HG03342 (cell line): Measurements from ENCODE around the gene CIAO2B.

Experiments
- ATAC-seq: cut with Tn5 transposase; IDR thresholded peaks from one replicate; pipeline ENCODE4 v1.9.1; 2021; ENCODE audit warnings: mild to moderate bottlenecking, moderate library complexity; ENCODE audit not compliant: unreplicated experiment

CIAO2B gene

GRCh38 chr16:66939366-66939765 is 5.2 kb upstream of the CIAO2B start:
- no peak for ATAC-seq

- ATAC-seq, result no peak
Observed at GRCh38 chr16:66937725-66938337, 3.6 kb upstream of the CIAO2B start.

- ATAC-seq, result no peak
Observed at GRCh38 chr16:66936889-66937554, 2.8 kb upstream of the CIAO2B start.

- ATAC-seq, result no peak
Observed at GRCh38 chr16:66936462-66936861, 2.3 kb upstream of the CIAO2B start.

GRCh38 chr16:66935314-66936011 is 1.3 kb upstream of the CIAO2B start, which contains the start of gene CES2:
Gene CES2 (plus strand): TSS chr16:66935516. CDS start chr16:66935636, 120 bp downstream.
- no peak for ATAC-seq

- peak; percentile 12 for ATAC-seq
Observed at GRCh38 chr16:66934839-66935313, 674 bp upstream of the CIAO2B start.

- no peak for ATAC-seq
Observed at GRCh38 chr16:66933776-66934137, 445 bp downstream of the CIAO2B start.

- no peak for ATAC-seq
Observed at GRCh38 chr16:66932076-66932475, 2.1 kb downstream of the CIAO2B start.

- ATAC-seq, result no peak
Observed at GRCh38 chr16:66931665-66932064, 2.5 kb downstream of the CIAO2B start.

GRCh38 chr16:66930189-66930588 is 4.0 kb downstream of the CIAO2B start:
- no peak for ATAC-seq

- no peak for ATAC-seq
Observed at GRCh38 chr16:66928702-66929388, 5.4 kb downstream of the CIAO2B start.

GRCh38 chr16:66927918-66928649 is 6.1 kb downstream of the CIAO2B start:
- ATAC-seq, result no peak

GRCh38 chr16:66926961-66927436 is 7.2 kb downstream of the CIAO2B start:
- ATAC-seq, result no peak

GRCh38 chr16:66926171-66926947 is 7.8 kb downstream of the CIAO2B start:
- no peak for ATAC-seq

GRCh38 chr16:66925322-66925840 is 8.8 kb downstream of the CIAO2B start, which contains the start of gene RRAD:
Gene RRAD (minus strand): TSS chr16:66925535. CDS start chr16:66925179, 356 bp downstream.
- no peak for ATAC-seq

GRCh38 chr16:66924527-66925321 is 9.5 kb downstream of the CIAO2B start:
- no peak for ATAC-seq

GRCh38 chr16:66923866-66924265 is 10.3 kb downstream of the CIAO2B start:
- no peak for ATAC-seq

- ATAC-seq, result no peak
Observed at GRCh38 chr16:66923247-66923731, 10.9 kb downstream of the CIAO2B start.
